Heart left ventricle (tissue), 16 donors: ENCODE measurements around the gene ATP5F1C. TPM values are rescaled to one million over a fixed set of nuclear protein-coding genes. Genes with fewer than 3 reads are reported as not detected.
"Not testable (repeated sequence)": the region's sequence is repeated elsewhere in the genome, so short reads cannot be mapped to it uniquely, and the experiment has no call there.

Experiments used
- ATAC-seq, 4 donors: fragments of 200-7000 bp; cut with Tn5 transposase; one replicate each; pipeline ENCODE4 v1.9.1; 2020 to 2022; ENCODE audit warnings: moderate library complexity in 4 of 4, mild to moderate bottlenecking in 3 of 4, moderate number of reproducible peaks in 1 of 4
- DNase-seq, 5 donors: peaks; one replicate each; pipeline ENCODE4 v3.0.0-alpha.2; 2020
- H3K27ac ChIP-seq, 12 donors: fragments of 200-600 bp; sonication (generic) in 4 of 12; one replicate each; pipeline versions ENCODE4 v1.5.0 to v1.8.0; 2016 to 2022; ENCODE audit warnings: mild to moderate bottlenecking in 2 of 12
- H3K27me3 ChIP-seq, 9 donors: fragments of 200-600 bp; sonication (generic) in 2 of 9; one replicate each; pipeline versions ENCODE4 v1.5.1 to v1.8.0; 2016 to 2022; ENCODE audit warnings: mild to moderate bottlenecking in 3 of 9
- H3K36me3 ChIP-seq, 9 donors: fragments of 200-600 bp; sonication (generic) in 2 of 9; one replicate each; pipeline versions ENCODE4 v1.5.0 to v1.8.0; 2018 to 2022; ENCODE audit warnings: mild to moderate bottlenecking in 2 of 9
- H3K4me1 ChIP-seq, 12 donors: fragments of 200-600 bp; sonication (generic) in 4 of 12; one replicate each; pipeline versions ENCODE4 v1.5.0 to v1.8.0; 2016 to 2022; ENCODE audit warnings: mild to moderate bottlenecking in 3 of 12
- H3K4me3 ChIP-seq, 12 donors: fragments of 200-600 bp; sonication (generic) in 4 of 12; one replicate each; pipeline versions ENCODE4 v1.5.0 to v1.8.0; 2017 to 2022; ENCODE audit warnings: mild to moderate bottlenecking in 9 of 12, moderate library complexity in 4 of 12
- H3K9me3 ChIP-seq, 12 donors: fragments of 200-600 bp; sonication (generic) in 4 of 12; one replicate each; pipeline versions ENCODE4 v1.5.0 to v1.8.0; 2016 to 2022; ENCODE audit warnings: mild to moderate bottlenecking in 1 of 12
- POLR2A ChIP-seq, 2 donors: fragments of 450-650 bp; IDR thresholded peaks; one replicate each; pipeline ENCODE4 v1.6.1; 2017; ENCODE audit warnings: antibody characterized with exemption in 2 of 2, mild to moderate bottlenecking in 2 of 2, moderate library complexity in 2 of 2
- WGBS, 4 donors: extraction: QIAGEN DNeasy Blood & Tissue Kit in 2 of 4; methylation state at CpG; one replicate each; pipeline versions ENCODE4 v1.1.5 to v1.1.7; 2013 to 2018; 5-methylcytosine and 5-hydroxymethylcytosine counted together
- intact Hi-C, 10 donors: fragments of 100-400 bp; cut with DNase I; formaldehyde crosslinking; loops; one replicate each; pipeline versions ENCODE4 v1.11.1 to v1.14.2; 2022
- polyA plus RNA-seq, 2 donors: library from polyadenylated mRNA; stranded (reverse); fragments of 200-250 nt; gene quantifications; one replicate each; pipeline ENCODE4 v1.2.3, GENCODE V29; 2013
- total RNA-seq, 9 donors: library from RNA; depleted of rRNA in 2 of 9; stranded (reverse); fragments of >200 nt in 2 of 9; fragmentation: NEBNext Ultra II Directional in 3 of 9; extraction: Animal tissue kit (Norgen Biotek cat#: 25700) in 3 of 9; gene quantifications; one replicate each; pipeline versions ENCODE4 v1.1.0 to v1.2.4, GENCODE V29; 2016 to 2023
- TF ChIP-seq, protein P1 (sequence below), 12 donors: fragments of 200-600 bp; sonication (generic) in 4 of 12; IDR thresholded peaks; one replicate each; pipeline versions ENCODE4 v1.5.0 to v1.8.0; 2018 to 2022; ENCODE audit warnings: antibody characterized with exemption in 12 of 12, mild to moderate bottlenecking in 5 of 12
- donor health status: ischemic (EF 13 %, LVEDD 7.1; RV severe dilation, severe dysfunction).
- donor health status: healthy with polysubstance abuse.
- donor health status: DM: no; HTN: yes; CAD: no.
- donor health status: DM: no; HTN: no; CAD: no.
- donor health status: ischemic (EF 25% LVEDD 6.9; RV normal size, moderate dysfunction).
- donor health status: ischemic (EF 25% LVEDD 5.7; RV mildly dilated, moderate dysfunction).
- donor health status: healthy.
- donor health status: DM: yes; HTN: yes; CAD: no.
- donor health status: ischemic (EF 35%, LVEDD 5.7; RV mildly dilated, moderate dysfunction).
- donor health status: nonischemic (EF 11% LVEDD 7.7; RV severe dilation, severe dysfunction).
- donor health status: DM: yes; HTN: yes; CAD: no.
- donor health status: PGD.
- donor health status: ischemic (EF 29% LVEDD 5.4; RV normal size, mild dysfunction).
- donor health status: nonischemic (EF 23%, LVEDD 6.1; RV moderate dilation, normal function).

Gene ATP5F1C
- total and polyA plus RNA-seq, 11 donors = 492 to 1,259 (median 789) TPM

DNA sequence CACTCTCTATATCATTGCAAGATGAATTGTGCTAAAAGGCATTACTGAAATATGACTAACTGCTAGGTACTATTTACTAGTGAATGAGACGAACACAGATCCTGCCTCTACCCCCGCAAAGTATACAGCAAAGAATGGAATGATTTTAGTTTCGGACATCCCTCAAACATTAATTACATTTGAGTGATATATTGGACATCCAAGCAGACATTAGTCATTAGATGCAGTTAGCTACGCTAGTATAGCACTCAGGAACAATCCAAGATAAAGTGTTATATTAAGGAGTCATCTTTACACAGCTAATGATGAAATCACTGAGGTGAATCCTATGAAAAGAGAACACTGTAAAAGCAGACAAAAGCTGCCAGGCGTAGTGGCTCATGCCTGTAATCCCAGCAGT is 23.0 kb downstream of the ATP5F1C start:
- intact Hi-C loops = no loop called here
- whole genome bisulfite sequencing, 4 donors = 89 to 94% (median 92%) methylated on average over 5 of the region's 5 CpGs

DNA sequence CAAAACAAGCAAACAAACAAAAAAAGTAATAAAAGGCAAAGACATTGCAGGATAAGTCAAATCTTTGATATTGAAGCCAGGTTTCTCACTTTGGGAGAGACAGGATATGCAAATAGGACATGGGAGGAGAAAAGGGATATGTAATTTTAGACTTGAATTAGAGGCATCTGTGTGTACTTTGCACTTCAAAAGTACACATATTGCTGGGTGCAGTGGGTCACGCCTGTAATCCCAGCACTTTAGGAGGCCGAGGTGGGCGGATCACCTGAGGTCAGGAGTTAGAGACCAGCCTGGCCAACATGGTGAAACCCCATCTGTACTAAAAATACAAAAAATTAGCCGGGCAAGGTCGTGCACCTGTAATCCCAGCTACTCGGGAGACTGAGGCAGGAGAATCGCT is 23.8 kb downstream of the ATP5F1C start:
- H3K4me3 ChIP-seq, intact Hi-C loops, H3K27ac ChIP-seq, ATAC-seq, H3K4me1 ChIP-seq, DNase-seq, H3K27me3 ChIP-seq, H3K9me3 ChIP-seq: not testable (repeated sequence)
- 68 to 79% (median 76%) methylated on average over 7 of the region's 7 CpGs for WGBS, 4 donors
- H3K36me3 ChIP-seq = peaks cover 0 to 29% (median 25%) of the 10 kb centered on the region in 9 donors

More for the DNA sequence above, 23.0 kb downstream of the ATP5F1C start:
- Histone ChIP-seq H3K36me3 (peaks cover 0 to 37% (median 32%) of the 10 kb centered on the region in 9 donors), H3K27me3 (no peaks in the 10 kb centered on the region), H3K9me3 (no peaks in the 10 kb centered on the region), H3K4me3 (no peak overlapping the region), H3K27ac (no peak overlapping the region), H3K4me1 (no peaks in the 10 kb centered on the region)
- no peak for ATAC-seq
- no peak for DNase-seq
- TF ChIP-seq POLR2A (IDR thresholded peaks at IDR 0.05) = no peak
- TF ChIP-seq, protein P1, sequence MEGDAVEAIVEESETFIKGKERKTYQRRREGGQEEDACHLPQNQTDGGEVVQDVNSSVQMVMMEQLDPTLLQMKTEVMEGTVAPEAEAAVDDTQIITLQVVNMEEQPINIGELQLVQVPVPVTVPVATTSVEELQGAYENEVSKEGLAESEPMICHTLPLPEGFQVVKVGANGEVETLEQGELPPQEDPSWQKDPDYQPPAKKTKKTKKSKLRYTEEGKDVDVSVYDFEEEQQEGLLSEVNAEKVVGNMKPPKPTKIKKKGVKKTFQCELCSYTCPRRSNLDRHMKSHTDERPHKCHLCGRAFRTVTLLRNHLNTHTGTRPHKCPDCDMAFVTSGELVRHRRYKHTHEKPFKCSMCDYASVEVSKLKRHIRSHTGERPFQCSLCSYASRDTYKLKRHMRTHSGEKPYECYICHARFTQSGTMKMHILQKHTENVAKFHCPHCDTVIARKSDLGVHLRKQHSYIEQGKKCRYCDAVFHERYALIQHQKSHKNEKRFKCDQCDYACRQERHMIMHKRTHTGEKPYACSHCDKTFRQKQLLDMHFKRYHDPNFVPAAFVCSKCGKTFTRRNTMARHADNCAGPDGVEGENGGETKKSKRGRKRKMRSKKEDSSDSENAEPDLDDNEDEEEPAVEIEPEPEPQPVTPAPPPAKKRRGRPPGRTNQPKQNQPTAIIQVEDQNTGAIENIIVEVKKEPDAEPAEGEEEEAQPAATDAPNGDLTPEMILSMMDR (IDR thresholded peaks at IDR 0.05) = no peak

DNA sequence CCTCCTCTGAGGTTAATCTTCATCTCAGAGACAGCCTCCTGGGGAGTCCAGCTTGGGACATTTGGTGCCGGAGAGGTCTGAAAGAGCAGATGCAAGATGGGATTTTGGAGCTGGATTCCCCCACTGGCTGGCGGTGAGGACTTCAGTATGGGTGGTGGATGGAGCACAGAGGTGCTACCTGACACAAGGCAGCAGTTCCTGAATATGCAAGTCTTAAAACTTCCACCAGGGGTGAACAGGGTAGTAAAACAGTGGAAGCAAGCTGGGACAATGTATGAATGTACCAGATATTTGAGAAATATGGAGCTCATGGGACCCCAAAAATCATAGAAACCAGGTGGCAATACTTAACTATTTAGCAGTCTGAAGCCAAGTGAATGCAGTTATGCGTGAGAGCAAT is 25.5 kb downstream of the ATP5F1C start:
- Histone ChIP-seq H3K36me3 (peaks cover 0 to 12% (median 7%) of the 10 kb centered on the region in 9 donors), H3K27ac (no peak overlapping the region), H3K9me3 (no peaks in the 10 kb centered on the region), H3K4me1 (peaks cover 0 to 8% (median 1%) of the 10 kb centered on the region in 12 donors), H3K27me3 (no peaks in the 10 kb centered on the region), H3K4me3 (no peak overlapping the region)
- 66 to 76% (median 70%) methylated on average over 3 of the region's 3 CpGs for WGBS, 4 donors
- TF ChIP-seq POLR2A (IDR thresholded peaks at IDR 0.05) = no peak
- TF ChIP-seq, protein P1 (IDR thresholded peaks at IDR 0.05) = no peak
- intact Hi-C loops = no loop called here
- DNase-seq = no peak
- ATAC-seq = no peak

DNA sequence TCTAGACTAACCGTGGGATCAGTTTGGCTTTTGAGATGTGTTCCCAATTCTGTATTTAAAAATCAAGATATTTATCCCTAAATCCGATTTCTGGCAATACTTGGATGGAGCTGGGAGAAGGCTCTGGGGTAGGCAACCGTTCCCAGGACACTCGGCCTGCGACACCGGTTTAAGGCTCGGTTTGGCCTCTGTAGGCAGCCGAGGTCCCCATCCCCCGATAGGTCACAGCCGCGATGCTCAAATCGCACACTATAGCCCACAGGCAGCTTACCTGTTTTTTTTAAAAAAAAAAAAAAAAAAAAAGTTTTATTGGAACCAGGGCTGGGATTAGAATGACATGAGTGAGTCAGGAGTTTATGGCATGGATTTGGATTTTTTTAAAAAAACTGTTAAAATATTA is 29.6 kb downstream of the ATP5F1C start:
- TF ChIP-seq POLR2A (IDR thresholded peaks at IDR 0.05) = no peak
- TF ChIP-seq, protein P1 (IDR thresholded peaks at IDR 0.05) = no peak
- ATAC-seq (no peak), DNase-seq (no peak)
- Histone ChIP-seq H3K36me3 (peaks cover 0 to 20% (median 5%) of the 10 kb centered on the region in 9 donors), H3K9me3 (no peaks in the 10 kb centered on the region), H3K27me3 (no peaks in the 10 kb centered on the region), H3K4me1 (peaks cover 4 to 29% (median 18%) of the 10 kb centered on the region in 12 donors), H3K27ac (peak overlapping the region in 1 of 12 donors; percentile 80), H3K4me3 (peak overlapping the region; percentile 84 to 99 (median 95))
- WGBS, 4 donors = 14 to 21% (median 20%) methylated on average over 12 of the region's 12 CpGs
- intact Hi-C loops = loop anchor here in 1 of 10 donors (2.0 kb wide), 1 partner anchor 21 kb away; no protein-coding TSS in a partner anchor

DNA sequence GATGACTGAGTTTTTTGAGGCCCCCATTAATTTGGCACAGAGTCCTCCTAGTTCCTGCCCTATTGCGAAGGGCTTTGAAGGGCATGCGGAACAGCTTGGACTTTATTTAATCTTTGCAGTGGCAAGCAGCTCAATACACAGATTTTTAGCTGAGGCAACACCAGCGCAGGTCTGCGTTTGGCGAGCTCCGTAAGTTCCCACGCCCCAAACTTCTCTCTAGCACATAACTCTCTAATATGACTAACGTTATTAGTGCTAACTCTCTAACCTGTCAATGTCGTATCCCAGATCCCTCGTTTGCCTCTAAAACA is 30.0 kb downstream of the ATP5F1C start:
- Histone ChIP-seq H3K9me3 (no peaks in the 10 kb centered on the region), H3K27ac (peak overlapping the region in 8 of 12 donors; percentile 45 to 84 (median 79)), H3K36me3 (peaks cover 0 to 24% (median 5%) of the 10 kb centered on the region in 9 donors), H3K4me1 (peaks cover 4 to 29% (median 18%) of the 10 kb centered on the region in 12 donors), H3K4me3 (peak overlapping the region; percentile 84 to 99 (median 95)), H3K27me3 (no peaks in the 10 kb centered on the region)
- DNase-seq = no peak
- 1 to 3% (median 2%) methylated on average over 10 of the region's 10 CpGs for WGBS, 4 donors
- no peak for ATAC-seq
- TF ChIP-seq, protein P1 (IDR thresholded peaks at IDR 0.05) = no peak
- no peak for TF ChIP-seq POLR2A (IDR thresholded peaks at IDR 0.05)
- intact Hi-C loops = loop anchor here in 5 of 10 donors (2.0 kb wide), 2 partner anchors 21 to 29 kb away; partner anchors contain the start of gene ATP5F1C (in 4 of the 5)
